ENCODE data around the gene MFN1. TPM values are rescaled to one million over a fixed set of nuclear protein-coding genes. Genes with fewer than 3 reads are reported as not detected.

MFN1 gene
- polyA plus RNA-seq, 3 donors from 2014 or later = 2.2 to 11.1 (median 8.6) TPM

DNA sequence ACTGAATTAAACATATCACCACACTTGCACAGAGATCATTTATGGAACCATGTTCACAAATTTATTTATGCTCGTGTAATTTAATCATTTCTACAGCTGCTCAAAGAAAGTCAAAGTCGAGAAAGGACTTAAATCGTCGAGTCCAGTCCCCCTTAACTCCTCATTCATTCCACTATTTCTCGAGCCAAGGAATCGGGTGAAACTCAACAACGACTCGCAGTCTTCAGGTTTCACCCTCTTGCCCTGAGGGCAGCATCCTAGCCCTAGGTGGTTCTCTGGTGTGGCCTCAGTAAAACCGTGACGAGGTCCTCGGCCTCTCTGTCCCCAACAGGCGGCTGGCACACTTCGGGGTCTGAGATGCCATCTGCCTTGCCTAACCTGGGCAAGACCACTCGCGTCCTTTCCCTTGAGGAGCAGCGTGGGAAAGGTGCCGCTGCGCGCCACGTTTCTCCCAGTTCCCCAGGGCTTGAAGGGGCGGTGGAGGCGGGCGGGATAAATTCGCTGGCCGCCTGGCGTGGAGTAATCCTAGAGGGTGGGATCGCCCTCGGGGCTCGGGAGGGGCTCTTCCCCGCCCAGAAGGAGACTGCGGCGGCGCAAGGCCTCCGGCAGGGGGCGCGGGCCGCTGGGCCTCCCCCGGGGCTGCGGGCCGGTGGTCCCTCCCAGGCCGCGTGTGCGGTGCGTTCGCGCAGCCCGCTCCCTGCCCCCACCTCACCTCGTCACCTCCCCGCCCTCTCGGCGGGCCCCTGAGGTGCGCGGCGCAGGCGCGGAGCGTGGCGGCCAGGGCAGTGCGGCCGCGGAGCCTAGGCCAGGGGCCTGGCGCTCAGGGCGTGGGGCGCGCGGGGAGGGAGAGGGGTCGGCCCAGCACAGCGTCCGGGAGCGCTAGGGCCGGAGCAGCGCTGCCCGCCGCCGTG, 25.0 kb upstream of the MFN1 start, which contains the start of gene ZNF639:
Gene ZNF639 (plus strand): TSS at position 746 of the 911 bp plus-strand sequence. CDS start 5,263 bp downstream, outside the sequence.
- H3K27me3 Mint-ChIP-seq (ENCODE audit: low read depth in 3 of 3) = peaks cover 7 to 16% (median 13%) of the 10 kb centered on the region in 3 donors
- H3K27ac Mint-ChIP-seq = peak within 1 kb of the TSS; percentile 90 to 96 (median 94)
- peak; percentile 88 to 91 (median 89) for DNase-seq
- no peaks in the 10 kb centered on the region for H3K9me3 Mint-ChIP-seq
- peaks cover 33 to 37% of the 10 kb centered on the region in 2 donors for H3K4me1 Mint-ChIP-seq
- H3K36me3 Mint-ChIP-seq = no peaks in the 10 kb centered on the region
- peak within 1 kb of the TSS; percentile 89 to 94 (median 93) for H3K4me3 Mint-ChIP-seq

DNA sequence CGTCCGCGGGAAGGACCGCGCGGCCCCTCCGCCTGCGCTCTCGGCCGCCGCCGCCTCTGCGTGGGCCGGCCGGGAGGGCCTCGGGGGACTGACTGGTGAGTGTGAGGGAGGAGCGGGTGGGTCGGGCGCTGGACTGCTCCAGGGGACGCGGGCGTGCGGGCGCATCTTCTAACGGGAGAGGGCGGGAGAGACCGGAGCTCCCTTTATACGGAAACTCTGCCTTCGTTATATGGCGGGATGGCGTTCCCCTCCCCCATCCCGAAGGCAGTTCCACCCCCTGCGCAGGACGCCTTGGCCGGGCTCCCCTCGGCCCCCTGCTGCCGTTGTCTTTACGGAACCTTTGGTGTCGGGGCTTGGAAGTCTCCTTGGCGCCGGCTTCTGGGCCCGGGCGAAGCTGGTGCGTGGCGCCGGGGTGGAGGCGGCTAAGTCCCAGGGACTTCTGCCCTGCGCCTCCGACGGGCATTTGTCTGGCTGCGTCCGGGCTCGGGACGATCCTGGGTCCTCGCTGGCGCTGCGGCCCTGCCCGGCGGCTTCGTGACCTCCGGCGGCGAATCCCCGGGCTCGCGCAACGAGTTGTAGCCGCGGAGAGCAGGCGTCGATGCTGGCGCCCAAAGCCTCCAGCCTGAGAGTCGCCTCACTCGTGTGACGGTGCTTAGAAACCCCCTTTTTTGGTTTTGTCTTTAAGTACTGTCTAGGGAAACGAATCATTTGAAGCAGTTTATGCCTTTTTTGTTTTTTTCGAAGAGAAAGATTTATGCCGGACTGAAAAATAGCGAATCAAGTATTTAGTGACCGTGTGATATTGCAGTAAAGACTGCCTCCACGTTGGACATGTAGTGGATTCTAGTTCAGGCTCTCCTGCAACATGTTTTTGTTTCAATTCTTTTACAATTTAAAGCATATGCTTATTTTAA, 24.1 kb upstream of the MFN1 start:
- peak; percentile 60 to 65 (median 63) for DNase-seq
- Mint-ChIP-seq H3K9me3 (no peaks in the 10 kb centered on the region), H3K4me3 (peak overlapping the region; percentile 89 to 94 (median 93)), H3K27me3 (ENCODE audit: low read depth in 3 of 3) (peaks cover 7 to 16% (median 13%) of the 10 kb centered on the region in 3 donors), H3K36me3 (no peaks in the 10 kb centered on the region), H3K27ac (peak overlapping the region; percentile 90 to 96 (median 94)), H3K4me1 (peaks cover 34 to 42% of the 10 kb centered on the region in 2 donors)

GRCh38 chr3:179324270-179324754, 23.2 kb upstream of the MFN1 start:
- Mint-ChIP-seq H3K9me3 (no peaks in the 10 kb centered on the region), H3K4me1 (peaks cover 34 to 42% of the 10 kb centered on the region in 2 donors), H3K4me3 (peak overlapping the region; percentile 89 to 94 (median 93)), H3K27me3 (ENCODE audit: low read depth in 3 of 3) (peaks cover 7 to 16% (median 13%) of the 10 kb centered on the region in 3 donors), H3K27ac (peak overlapping the region; percentile 90 to 96 (median 94)), H3K36me3 (peaks cover 4 to 6% (median 5%) of the 10 kb centered on the region in 3 donors)
- DNase-seq = peak in 2 of 3 donors; percentile 3 to 6

DNA sequence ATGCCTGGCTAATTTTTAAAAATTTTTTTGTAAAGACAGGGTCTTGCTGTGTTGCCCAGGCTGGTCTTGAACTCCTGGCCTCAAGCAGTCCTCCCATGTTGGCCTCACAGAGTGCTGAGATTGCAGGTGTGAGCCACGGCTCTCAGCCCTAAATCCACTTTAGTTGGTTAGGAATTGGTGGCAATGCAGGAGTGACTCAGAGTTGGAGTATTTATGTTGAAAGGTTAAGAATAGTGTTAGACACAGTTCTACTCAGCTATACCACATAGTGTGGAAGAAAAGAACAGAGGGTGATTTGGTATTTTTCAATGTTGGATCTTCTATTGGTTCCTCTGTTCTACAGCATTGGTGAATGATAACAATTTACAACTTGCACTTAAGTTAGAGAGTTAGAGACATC, 17.1 kb upstream of the MFN1 start:
- Mint-ChIP-seq H3K4me1 (peaks cover 2 to 7% of the 10 kb centered on the region in 2 donors), H3K27ac (no peak overlapping the region), H3K4me3 (no peak overlapping the region), H3K36me3 (peaks cover 17 to 32% (median 31%) of the 10 kb centered on the region in 3 donors), H3K27me3 (ENCODE audit: low read depth in 3 of 3) (no peaks in the 10 kb centered on the region), H3K9me3 (no peaks in the 10 kb centered on the region)
- no peak for DNase-seq

DNA sequence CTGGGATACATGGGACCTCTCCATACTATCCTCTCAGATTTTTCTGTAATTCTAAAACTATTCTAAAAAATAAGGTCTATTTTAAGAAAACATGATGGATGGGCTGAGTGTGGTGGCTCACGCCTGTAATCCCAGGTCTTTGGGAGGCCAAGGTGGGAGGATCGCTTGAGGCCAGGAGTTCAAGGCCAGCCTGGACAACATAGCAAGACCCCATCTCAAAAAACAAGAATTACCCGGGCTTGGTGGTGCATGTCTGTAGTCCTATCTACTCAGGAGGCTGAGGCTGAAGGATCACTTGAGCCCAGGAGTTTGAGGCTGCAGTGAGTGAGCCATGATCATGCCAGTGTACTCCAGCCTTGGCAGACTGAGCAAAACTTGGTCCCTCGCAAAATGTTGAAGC, 15.3 kb upstream of the MFN1 start:
- Mint-ChIP-seq H3K9me3 (no peaks in the 10 kb centered on the region), H3K4me1 (peaks cover 2 to 6% of the 10 kb centered on the region in 2 donors), H3K4me3 (no peak overlapping the region), H3K27ac (no peak overlapping the region), H3K27me3 (ENCODE audit: low read depth in 3 of 3) (no peaks in the 10 kb centered on the region), H3K36me3 (peaks cover 23 to 32% (median 31%) of the 10 kb centered on the region in 3 donors)
- DNase-seq = no peak

DNA sequence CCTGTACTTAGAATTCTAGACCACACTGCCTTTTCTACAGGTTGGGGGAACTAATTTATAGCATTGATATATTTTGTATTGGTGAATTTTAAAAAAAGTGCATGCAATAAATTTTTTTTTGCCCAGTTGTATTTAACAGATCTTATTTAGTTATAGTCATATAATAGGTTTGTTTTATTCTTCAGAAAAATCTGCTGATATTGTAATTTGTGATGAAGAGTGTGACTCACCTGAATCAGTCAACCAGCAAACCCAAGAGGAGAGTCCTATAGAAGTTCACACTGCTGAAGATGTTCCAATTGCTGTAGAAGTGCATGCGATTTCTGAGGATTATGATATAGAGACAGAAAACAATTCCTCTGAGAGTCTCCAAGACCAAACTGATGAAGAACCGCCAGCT, 14.4 kb upstream of the MFN1 start:
- Mint-ChIP-seq H3K9me3 (no peaks in the 10 kb centered on the region), H3K36me3 (peaks cover 23 to 33% (median 31%) of the 10 kb centered on the region in 3 donors), H3K27ac (peak overlapping the region in 1 of 6 donors; percentile 35), H3K27me3 (ENCODE audit: low read depth in 3 of 3) (no peaks in the 10 kb centered on the region), H3K4me1 (no peaks in the 10 kb centered on the region), H3K4me3 (no peak overlapping the region)
- no peak for DNase-seq

DNA sequence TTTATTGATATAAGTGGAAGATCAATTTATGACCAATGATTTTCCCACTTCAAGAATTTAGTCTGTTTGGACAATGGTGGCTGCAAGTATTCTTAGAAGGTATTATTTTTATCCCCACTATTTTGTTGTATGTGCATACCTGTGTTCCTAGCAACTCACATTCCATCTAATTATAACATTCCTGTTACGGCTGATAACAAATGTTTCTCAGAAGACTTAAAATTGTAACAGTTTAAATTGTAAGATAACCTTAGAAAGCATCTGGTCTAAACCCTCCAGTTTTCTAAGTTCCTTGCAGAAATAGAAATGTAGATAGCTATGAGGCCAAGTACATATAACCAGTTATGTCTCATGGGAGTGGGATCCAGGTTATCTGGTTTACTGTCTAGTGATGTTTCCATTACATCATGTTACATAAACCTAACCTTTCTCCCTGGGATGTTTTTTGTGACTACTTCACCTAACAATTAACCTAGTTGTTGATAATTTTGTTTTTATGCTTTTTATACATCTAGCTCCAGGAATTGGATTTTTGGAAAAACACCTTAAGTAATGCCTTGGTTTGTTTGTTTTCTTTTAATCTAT, 11.1 kb upstream of the MFN1 start:
- DNase-seq = no peak
- peaks cover 16 to 26% (median 19%) of the 10 kb centered on the region in 3 donors for H3K36me3 Mint-ChIP-seq
- no peaks in the 10 kb centered on the region for H3K4me1 Mint-ChIP-seq
- no peaks in the 10 kb centered on the region for H3K9me3 Mint-ChIP-seq
- H3K4me3 Mint-ChIP-seq = no peak overlapping the region
- H3K27me3 Mint-ChIP-seq (ENCODE audit: low read depth in 3 of 3) = no peaks in the 10 kb centered on the region
- no peak overlapping the region for H3K27ac Mint-ChIP-seq

DNA sequence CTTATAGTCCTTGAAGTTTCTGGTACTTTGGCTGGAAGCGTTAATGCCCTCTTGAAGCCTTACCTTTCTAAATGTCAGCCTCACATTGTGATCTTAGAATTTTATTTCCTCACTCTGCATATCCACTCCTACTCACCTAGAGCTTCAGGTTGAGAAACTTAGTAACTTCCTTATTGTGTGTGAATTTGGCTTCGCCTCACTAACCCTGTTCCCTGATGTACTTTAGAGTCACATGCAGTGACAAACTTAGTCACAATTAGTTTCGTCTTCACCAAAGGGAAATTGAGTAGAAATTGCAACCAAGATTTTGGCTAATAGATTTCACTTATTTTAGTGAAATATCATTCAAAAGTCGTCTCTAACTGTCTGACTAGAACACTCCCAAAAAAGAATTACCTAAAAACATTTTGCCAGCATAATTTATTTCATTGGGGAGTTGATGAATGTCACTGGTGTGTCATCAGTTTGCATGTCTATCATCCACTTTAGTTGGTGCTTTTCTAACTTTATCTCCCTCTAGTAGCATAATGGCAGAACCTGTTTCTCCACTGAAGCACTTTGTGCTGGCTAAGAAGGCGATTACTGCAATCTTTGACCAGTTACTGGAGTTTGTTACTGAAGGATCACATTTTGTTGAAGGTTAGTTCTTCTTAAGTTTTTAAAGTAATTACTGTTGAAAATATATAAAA, 960 bp downstream of the MFN1 start:
- no peak for DNase-seq
- Mint-ChIP-seq H3K9me3 (no peaks in the 10 kb centered on the region), H3K27ac (peak overlapping the region; percentile 82 to 96 (median 89)), H3K4me3 (peak overlapping the region; percentile 97 to 99 (median 99)), H3K4me1 (peaks cover 23 to 48% of the 10 kb centered on the region in 2 donors), H3K36me3 (peaks cover 6 to 16% (median 12%) of the 10 kb centered on the region in 3 donors), H3K27me3 (ENCODE audit: low read depth in 3 of 3) (peaks cover 3 to 4% (median 4%) of the 10 kb centered on the region in 3 donors)

GRCh38 chr3:179355996-179356395, 8.5 kb downstream of the MFN1 start:
- Mint-ChIP-seq H3K36me3 (peaks cover 23 to 55% (median 34%) of the 10 kb centered on the region in 3 donors), H3K4me1 (peaks cover 11 to 51% of the 10 kb centered on the region in 2 donors), H3K4me3 (no peak overlapping the region), H3K27me3 (ENCODE audit: low read depth in 3 of 3) (no peaks in the 10 kb centered on the region), H3K27ac (peak overlapping the region in 1 of 6 donors; percentile 13), H3K9me3 (no peaks in the 10 kb centered on the region)
- DNase-seq = no peak

- H3K27ac Mint-ChIP-seq = no peak overlapping the region
- DNase-seq = no peak
- no peak overlapping the region for H3K4me3 Mint-ChIP-seq
- peaks cover 0 to 2% (median 0%) of the 10 kb centered on the region in 3 donors for H3K27me3 Mint-ChIP-seq (ENCODE audit: low read depth in 3 of 3)
- no peaks in the 10 kb centered on the region for H3K9me3 Mint-ChIP-seq
- peaks cover 13 to 40% (median 21%) of the 10 kb centered on the region in 3 donors for H3K36me3 Mint-ChIP-seq
- no peaks in the 10 kb centered on the region for H3K4me1 Mint-ChIP-seq
Measured at GRCh38 chr3:179363332-179363731, 15.8 kb downstream of the MFN1 start.

GRCh38 chr3:179369621-179370020, 22.1 kb downstream of the MFN1 start:
- no peaks in the 10 kb centered on the region for H3K27me3 Mint-ChIP-seq (ENCODE audit: low read depth in 3 of 3)
- H3K4me3 Mint-ChIP-seq = no peak overlapping the region
- no peak for DNase-seq
- no peak overlapping the region for H3K27ac Mint-ChIP-seq
- no peaks in the 10 kb centered on the region for H3K4me1 Mint-ChIP-seq
- peaks cover 8 to 31% (median 16%) of the 10 kb centered on the region in 3 donors for H3K36me3 Mint-ChIP-seq
- H3K9me3 Mint-ChIP-seq = no peaks in the 10 kb centered on the region

DNA sequence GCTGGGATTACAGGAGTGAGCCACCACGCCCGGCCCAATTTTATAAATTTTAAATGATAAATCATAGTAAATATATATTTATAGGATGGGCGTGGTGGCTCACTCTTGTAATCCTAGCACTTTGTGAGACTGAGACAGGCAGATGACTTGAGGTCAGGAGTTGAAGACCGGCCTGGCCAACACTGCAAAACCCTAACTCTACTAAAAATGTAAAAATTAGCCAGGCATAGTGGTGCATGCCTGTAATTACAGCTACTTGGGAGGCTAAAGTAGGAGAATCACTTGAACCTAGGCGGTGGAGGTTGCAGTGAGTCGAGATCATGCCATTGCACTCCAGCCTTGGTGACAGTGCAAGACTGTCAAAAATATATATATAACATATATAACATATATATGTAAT, 26.4 kb downstream of the MFN1 start:
- peaks cover 8 to 32% (median 11%) of the 10 kb centered on the region in 3 donors for H3K36me3 Mint-ChIP-seq
- no peaks in the 10 kb centered on the region for H3K27me3 Mint-ChIP-seq (ENCODE audit: low read depth in 3 of 3)
- no peak for DNase-seq
- no peaks in the 10 kb centered on the region for H3K4me1 Mint-ChIP-seq
- H3K4me3 Mint-ChIP-seq = no peak overlapping the region
- H3K27ac Mint-ChIP-seq = no peak overlapping the region
- H3K9me3 Mint-ChIP-seq = no peaks in the 10 kb centered on the region

Measured in immature natural killer cell (primary cell).